ENCODE results near the gene PDK4.

Gene PDK4

GRCh38 chr7:95589031-95589430 is 7.3 kb downstream of the PDK4 start:
- peaks cover 46% of the 10 kb centered on the region for H3K4me1 ChIP-seq (ENCODE audit: control insufficient read depth, insufficient read depth, low read length)
- H3K4me3 ChIP-seq (ENCODE audit: low read length): peak overlapping the region; percentile 97
- H3K9ac ChIP-seq (ENCODE audit: low read length): peak overlapping the region; percentile 98
- DNase-seq (ENCODE audit: low read depth): no peak
- no peaks in the 10 kb centered on the region for H3K27me3 ChIP-seq (replicated peaks; ENCODE audit: control insufficient read depth, insufficient read depth, low read length)
- no peaks in the 10 kb centered on the region for H3K9me3 ChIP-seq (ENCODE audit: control insufficient read depth, low read length)
- H3K36me3 ChIP-seq (ENCODE audit: control insufficient read depth, insufficient read depth, low read length, severe bottlenecking): peaks cover 99% of the 10 kb centered on the region

GRCh38 chr7:95586951-95587301 is 9.4 kb downstream of the PDK4 start:
- no peak overlapping the region for H3K4me3 ChIP-seq (ENCODE audit: low read length)
- no peak for DNase-seq (ENCODE audit: low read depth)
- H3K36me3 ChIP-seq (ENCODE audit: control insufficient read depth, insufficient read depth, low read length, severe bottlenecking): peaks cover 90% of the 10 kb centered on the region

GRCh38 chr7:95585426-95585789 is 10.9 kb downstream of the PDK4 start:
- no peak for DNase-seq (ENCODE audit: low read depth)
- peak overlapping the region; percentile 22 for H3K9ac ChIP-seq (ENCODE audit: low read length)
- no peaks in the 10 kb centered on the region for H3K27me3 ChIP-seq (replicated peaks; ENCODE audit: control insufficient read depth, insufficient read depth, low read length)
- H3K4me1 ChIP-seq (ENCODE audit: control insufficient read depth, insufficient read depth, low read length): peaks cover 18% of the 10 kb centered on the region
- H3K4me3 ChIP-seq (ENCODE audit: low read length): no peak overlapping the region
- no peaks in the 10 kb centered on the region for H3K9me3 ChIP-seq (ENCODE audit: control insufficient read depth, low read length)
- peaks cover 75% of the 10 kb centered on the region for H3K36me3 ChIP-seq (ENCODE audit: control insufficient read depth, insufficient read depth, low read length, severe bottlenecking)

More at GRCh38 chr7:95586951-95587301, 9.4 kb downstream of the PDK4 start:
- Histone ChIP-seq H3K4me1 (ENCODE audit: control insufficient read depth, insufficient read depth, low read length) (peaks cover 31% of the 10 kb centered on the region), H3K9ac (ENCODE audit: low read length) (peak overlapping the region; percentile 98), H3K9me3 (ENCODE audit: control insufficient read depth, low read length) (no peaks in the 10 kb centered on the region), H3K27me3 (replicated peaks; ENCODE audit: control insufficient read depth, insufficient read depth, low read length) (no peaks in the 10 kb centered on the region)

- no peaks in the 10 kb centered on the region for H3K9me3 ChIP-seq (ENCODE audit: control insufficient read depth, low read length)
- H3K36me3 ChIP-seq (ENCODE audit: control insufficient read depth, insufficient read depth, low read length, severe bottlenecking): peaks cover 70% of the 10 kb centered on the region
- H3K27me3 ChIP-seq (replicated peaks; ENCODE audit: control insufficient read depth, insufficient read depth, low read length): no peaks in the 10 kb centered on the region
- H3K4me3 ChIP-seq (ENCODE audit: low read length): no peak overlapping the region
- H3K4me1 ChIP-seq (ENCODE audit: control insufficient read depth, insufficient read depth, low read length): peaks cover 17% of the 10 kb centered on the region
- no peak for DNase-seq (ENCODE audit: low read depth)
- H3K9ac ChIP-seq (ENCODE audit: low read length): peak overlapping the region; percentile 9
Observed at GRCh38 chr7:95584769-95585425, 11.4 kb downstream of the PDK4 start.

GRCh38 chr7:95583834-95584621 is 12.3 kb downstream of the PDK4 start:
- peaks cover 8% of the 10 kb centered on the region for H3K4me1 ChIP-seq (ENCODE audit: control insufficient read depth, insufficient read depth, low read length)
- peak overlapping the region; percentile 9 for H3K9ac ChIP-seq (ENCODE audit: low read length)
- H3K4me3 ChIP-seq (ENCODE audit: low read length): no peak overlapping the region
- DNase-seq (ENCODE audit: low read depth): no peak
- H3K36me3 ChIP-seq (ENCODE audit: control insufficient read depth, insufficient read depth, low read length, severe bottlenecking): peaks cover 61% of the 10 kb centered on the region
- H3K27me3 ChIP-seq (replicated peaks; ENCODE audit: control insufficient read depth, insufficient read depth, low read length): no peaks in the 10 kb centered on the region
- H3K9me3 ChIP-seq (ENCODE audit: control insufficient read depth, low read length): no peaks in the 10 kb centered on the region

- DNase-seq (ENCODE audit: low read depth): no peak
- Histone ChIP-seq H3K9ac (ENCODE audit: low read length) (no peak overlapping the region), H3K4me3 (ENCODE audit: low read length) (no peak overlapping the region), H3K9me3 (ENCODE audit: control insufficient read depth, low read length) (no peaks in the 10 kb centered on the region), H3K4me1 (ENCODE audit: control insufficient read depth, insufficient read depth, low read length) (peaks cover 6% of the 10 kb centered on the region), H3K36me3 (ENCODE audit: control insufficient read depth, insufficient read depth, low read length, severe bottlenecking) (peaks cover 48% of the 10 kb centered on the region), H3K27me3 (replicated peaks; ENCODE audit: control insufficient read depth, insufficient read depth, low read length) (no peaks in the 10 kb centered on the region)
Observed at GRCh38 chr7:95582578-95583293, 13.6 kb downstream of the PDK4 start.

GRCh38 chr7:95581467-95581866 is 14.8 kb downstream of the PDK4 start:
- H3K27me3 ChIP-seq (replicated peaks; ENCODE audit: control insufficient read depth, insufficient read depth, low read length): no peaks in the 10 kb centered on the region
- H3K4me1 ChIP-seq (ENCODE audit: control insufficient read depth, insufficient read depth, low read length): peaks cover 6% of the 10 kb centered on the region
- peaks cover 36% of the 10 kb centered on the region for H3K36me3 ChIP-seq (ENCODE audit: control insufficient read depth, insufficient read depth, low read length, severe bottlenecking)
- no peak overlapping the region for H3K9ac ChIP-seq (ENCODE audit: low read length)
- no peak overlapping the region for H3K4me3 ChIP-seq (ENCODE audit: low read length)
- DNase-seq (ENCODE audit: low read depth): no peak
- H3K9me3 ChIP-seq (ENCODE audit: control insufficient read depth, low read length): no peaks in the 10 kb centered on the region

- Histone ChIP-seq H3K9me3 (ENCODE audit: control insufficient read depth, low read length) (no peaks in the 10 kb centered on the region), H3K27me3 (replicated peaks; ENCODE audit: control insufficient read depth, insufficient read depth, low read length) (no peaks in the 10 kb centered on the region), H3K4me1 (ENCODE audit: control insufficient read depth, insufficient read depth, low read length) (peaks cover 6% of the 10 kb centered on the region), H3K9ac (ENCODE audit: low read length) (no peak overlapping the region), H3K36me3 (ENCODE audit: control insufficient read depth, insufficient read depth, low read length, severe bottlenecking) (peaks cover 15% of the 10 kb centered on the region), H3K4me3 (ENCODE audit: low read length) (no peak overlapping the region)
- no peak for DNase-seq (ENCODE audit: low read depth)
Observed at GRCh38 chr7:95579318-95579717, 17.0 kb downstream of the PDK4 start.

- H3K36me3 ChIP-seq (ENCODE audit: control insufficient read depth, insufficient read depth, low read length, severe bottlenecking): peaks cover 6% of the 10 kb centered on the region
- H3K27me3 ChIP-seq (replicated peaks; ENCODE audit: control insufficient read depth, insufficient read depth, low read length): no peaks in the 10 kb centered on the region
- H3K9me3 ChIP-seq (ENCODE audit: control insufficient read depth, low read length): no peaks in the 10 kb centered on the region
- no peak overlapping the region for H3K4me3 ChIP-seq (ENCODE audit: low read length)
- peaks cover 6% of the 10 kb centered on the region for H3K4me1 ChIP-seq (ENCODE audit: control insufficient read depth, insufficient read depth, low read length)
- peak overlapping the region; percentile 2 for H3K9ac ChIP-seq (ENCODE audit: low read length)
- peak; percentile 15 for DNase-seq (ENCODE audit: low read depth)
Observed at GRCh38 chr7:95578299-95578855, 17.9 kb downstream of the PDK4 start.

GRCh38 chr7:95577137-95577536 is 19.2 kb downstream of the PDK4 start:
- peak; percentile 23 for DNase-seq (ENCODE audit: low read depth)
- Histone ChIP-seq H3K4me3 (ENCODE audit: low read length) (no peak overlapping the region), H3K27me3 (replicated peaks; ENCODE audit: control insufficient read depth, insufficient read depth, low read length) (no peaks in the 10 kb centered on the region), H3K4me1 (ENCODE audit: control insufficient read depth, insufficient read depth, low read length) (peaks cover 6% of the 10 kb centered on the region), H3K9me3 (ENCODE audit: control insufficient read depth, low read length) (no peaks in the 10 kb centered on the region), H3K36me3 (ENCODE audit: control insufficient read depth, insufficient read depth, low read length, severe bottlenecking) (no peaks in the 10 kb centered on the region), H3K9ac (ENCODE audit: low read length) (no peak overlapping the region)

- Histone ChIP-seq H3K9ac (ENCODE audit: low read length) (no peak overlapping the region), H3K4me1 (ENCODE audit: control insufficient read depth, insufficient read depth, low read length) (no peaks in the 10 kb centered on the region), H3K9me3 (ENCODE audit: control insufficient read depth, low read length) (no peaks in the 10 kb centered on the region), H3K27me3 (replicated peaks; ENCODE audit: control insufficient read depth, insufficient read depth, low read length) (no peaks in the 10 kb centered on the region), H3K36me3 (ENCODE audit: control insufficient read depth, insufficient read depth, low read length, severe bottlenecking) (no peaks in the 10 kb centered on the region), H3K4me3 (ENCODE audit: low read length) (no peak overlapping the region)
- DNase-seq (ENCODE audit: low read depth): no peak
Observed at GRCh38 chr7:95569720-95570119, 26.6 kb downstream of the PDK4 start.

Measured in adipocyte (in vitro differentiated cells).